VCaP (cell line): Measurements from ENCODE around the gene RAB3GAP2.
"Not testable (repeated sequence)": the region's sequence is repeated elsewhere in the genome, so short reads cannot be mapped to it uniquely, and the experiment has no call there.

Source experiments
- H3K27ac ChIP-seq: fragments of 450-650 bp; 2 replicates; pipeline ENCODE4 v1.5.1; 2017
- CTCF ChIP-seq: fragments of 450-650 bp; conservative IDR thresholded peaks from 2 replicates; pipeline ENCODE4 v1.5.1; 2017; ENCODE audit warnings: mild to moderate bottlenecking, moderate library complexity

Gene RAB3GAP2

DNA sequence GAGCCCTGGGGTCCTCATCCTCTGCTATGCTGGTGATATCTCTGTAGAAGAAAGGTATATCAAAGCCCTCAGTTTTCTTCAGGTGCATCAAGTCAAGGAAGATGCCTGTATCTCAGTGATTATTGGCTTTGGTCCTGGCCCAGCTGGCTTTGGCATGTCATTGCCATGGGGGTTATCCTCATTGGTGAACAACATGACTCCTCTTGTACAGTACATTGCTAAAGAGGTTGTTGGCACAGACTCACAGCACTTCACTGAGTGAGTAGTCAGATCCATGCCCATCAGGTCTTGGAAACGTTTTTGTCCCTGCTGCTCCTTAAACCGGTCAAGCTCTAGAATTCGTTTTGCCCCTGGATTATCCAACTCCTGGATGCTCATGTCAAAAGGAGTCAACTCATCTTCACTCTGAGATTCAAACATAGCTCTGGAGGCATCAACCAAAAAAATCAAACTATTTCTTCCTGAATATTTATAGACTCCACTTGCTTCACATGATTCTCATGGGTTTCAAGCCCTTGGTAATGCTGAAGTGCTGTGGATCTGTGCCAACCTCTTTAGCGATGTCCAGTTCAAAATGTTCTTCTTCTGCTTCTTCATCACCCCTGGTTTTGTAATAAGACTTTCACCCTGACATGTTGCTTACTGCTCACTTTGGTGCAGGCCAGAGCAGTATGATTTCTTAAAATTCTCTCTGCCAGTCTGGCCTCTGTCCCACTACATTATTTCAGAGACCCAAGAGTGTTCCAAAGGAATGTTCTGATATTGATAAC is 43.0 kb upstream of the RAB3GAP2 start:
- no peak for TF ChIP-seq CTCF
- H3K27ac ChIP-seq = no peak overlapping the region

DNA sequence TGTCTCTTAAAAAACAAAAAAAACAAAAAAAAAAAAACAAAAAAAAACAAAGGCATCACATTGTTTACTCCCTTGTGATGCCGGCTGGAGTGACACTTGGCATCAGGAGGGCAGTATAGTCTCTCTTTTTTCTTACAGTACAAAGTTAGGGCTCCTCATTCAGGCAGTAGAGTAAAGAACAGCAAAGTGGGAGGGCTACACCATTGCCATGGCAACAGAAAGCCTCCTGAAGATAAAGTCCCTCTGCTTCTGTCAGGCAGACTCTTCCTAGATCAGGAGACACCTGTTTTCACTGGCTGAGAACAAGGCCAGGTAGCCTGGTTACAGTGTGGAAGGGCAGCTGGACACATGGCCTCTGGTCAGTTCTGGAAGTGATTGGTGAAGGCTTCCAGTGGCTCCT is 41.3 kb upstream of the RAB3GAP2 start:
- no peak for TF ChIP-seq CTCF
- no peak overlapping the region for H3K27ac ChIP-seq

GRCh38 chr1:220310147-220310546 is 37.9 kb upstream of the RAB3GAP2 start:
- H3K27ac ChIP-seq = not testable (repeated sequence)

DNA sequence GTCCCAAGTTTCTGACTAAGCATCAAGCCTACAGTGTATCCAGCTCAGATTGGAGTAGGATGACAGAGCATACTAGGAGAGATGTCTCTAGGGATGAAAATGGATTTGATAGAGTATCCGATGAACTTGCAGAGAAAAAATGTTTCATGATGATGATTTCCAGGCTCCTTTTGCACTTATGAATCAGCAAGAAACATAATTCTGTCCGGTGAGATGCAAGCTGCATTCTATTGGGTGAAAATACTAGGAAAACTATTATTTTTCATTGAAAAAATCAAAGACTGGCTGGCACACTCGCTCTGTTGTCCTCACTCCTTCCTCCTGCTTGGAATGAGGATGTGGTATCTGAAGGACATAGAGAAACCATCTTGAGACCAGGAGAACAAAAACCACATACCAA is 35.4 kb upstream of the RAB3GAP2 start:
- H3K27ac ChIP-seq = no peak overlapping the region
- TF ChIP-seq CTCF = no peak

GRCh38 chr1:220306339-220306738 is 34.1 kb upstream of the RAB3GAP2 start:
- no peak for TF ChIP-seq CTCF
- H3K27ac ChIP-seq = no peak overlapping the region

DNA sequence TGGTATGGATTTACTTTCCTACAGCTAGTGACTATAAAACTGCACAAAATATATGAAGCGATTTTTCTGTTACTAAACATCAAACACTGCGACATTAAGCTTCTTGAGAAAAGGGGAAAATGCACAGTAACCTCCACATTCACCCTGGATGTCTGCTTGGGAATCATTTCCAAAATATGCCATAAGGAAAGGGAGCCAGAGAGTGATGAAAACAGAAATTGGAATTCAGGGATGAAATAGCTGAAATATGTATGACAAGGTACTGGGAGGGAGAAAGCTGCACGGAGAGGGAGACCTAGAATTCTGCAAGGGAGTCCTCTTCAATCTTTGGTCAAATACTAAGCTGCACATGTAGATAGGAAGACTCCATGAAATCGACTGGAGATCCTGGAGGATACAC is 31.6 kb upstream of the RAB3GAP2 start:
- no peak overlapping the region for H3K27ac ChIP-seq
- no peak for TF ChIP-seq CTCF

DNA sequence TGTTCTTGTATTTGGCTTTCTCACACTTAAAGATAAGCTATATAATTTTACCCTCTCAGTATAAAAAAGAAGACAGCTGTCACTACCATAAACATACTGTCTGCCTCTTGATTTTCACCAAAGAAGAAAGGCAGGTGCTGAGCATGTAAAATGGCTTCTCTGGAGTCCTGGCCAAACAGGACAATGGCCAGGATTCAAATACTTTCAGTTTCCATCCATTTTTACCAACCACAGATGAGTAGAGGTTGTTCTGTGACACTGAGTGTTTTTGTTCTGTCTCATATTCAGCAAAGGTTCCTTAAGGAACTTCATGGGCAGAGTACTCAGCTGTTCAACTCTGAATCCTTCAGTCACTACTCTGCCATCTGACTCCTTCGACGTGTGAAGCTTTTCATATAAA is 29.4 kb upstream of the RAB3GAP2 start:
- no peak for TF ChIP-seq CTCF
- no peak overlapping the region for H3K27ac ChIP-seq

DNA sequence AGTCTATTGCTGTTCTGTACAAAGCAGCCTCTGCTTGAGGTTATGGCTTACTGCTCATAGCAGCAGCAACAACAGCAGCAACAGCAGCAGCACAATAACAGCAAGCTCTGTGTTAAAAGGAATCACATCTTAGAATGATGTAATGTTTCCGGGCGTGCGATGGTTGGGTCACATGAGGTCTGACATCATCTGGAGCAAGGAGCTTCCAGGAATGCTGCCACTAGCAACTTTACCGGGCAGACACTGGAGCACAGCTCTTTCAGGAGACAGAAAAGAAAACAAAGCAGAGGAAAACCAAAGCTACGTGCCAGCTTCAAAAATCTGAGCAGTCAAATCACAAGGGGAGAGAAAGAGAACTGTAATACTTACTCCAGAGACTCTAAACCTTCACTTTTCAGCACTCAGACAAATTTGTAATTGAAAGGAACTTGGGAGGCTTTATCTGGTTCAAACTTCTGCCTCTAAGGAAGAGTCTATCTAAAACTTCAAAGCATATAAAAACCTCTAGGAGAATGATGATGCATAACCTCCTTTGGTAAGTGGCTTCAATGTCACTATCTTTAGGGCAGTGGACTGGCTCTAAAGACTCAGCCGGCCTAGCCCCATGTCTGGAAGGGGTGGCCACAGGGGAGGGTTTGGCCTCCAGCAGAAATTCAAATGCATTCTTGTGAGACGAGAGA is 28.3 kb upstream of the RAB3GAP2 start:
- peak overlapping the region; percentile 49; the same call in 1 of the 2 replicates for H3K27ac ChIP-seq
- no peak for TF ChIP-seq CTCF
